ENCODE data around the gene GASK1A. TPM values are rescaled to one million over a fixed set of nuclear protein-coding genes. Genes with fewer than 3 reads are reported as not detected.

GASK1A gene
- total and polyA plus RNA-seq, 2 donors (not counting 1 experiment from before 2014, with no cell fraction given): 0.14 to 1.8 TPM

- no peak overlapping the region for H3K4me2 ChIP-seq (ENCODE audit: extremely low read depth, insufficient read depth, low read length)
- no peaks in the 10 kb centered on the region for H3K79me2 ChIP-seq (ENCODE audit: control insufficient read depth, insufficient read depth, low read length)
- no peaks in the 10 kb centered on the region for H3K9me3 ChIP-seq (ENCODE audit: control insufficient read depth, insufficient read depth, low read depth, low read length)
- no peak overlapping the region for H2AFZ ChIP-seq (ENCODE audit: low read length)
- DNase-seq (ENCODE audit: low read depth in 2 of 2): no peak
- H3K4me1 ChIP-seq (ENCODE audit: control insufficient read depth, extremely low read depth, insufficient read depth, low read length): no peaks in the 10 kb centered on the region
- TF ChIP-seq CTCF (conservative IDR thresholded peaks at IDR 0.05 in 1 of 2, IDR thresholded peaks at IDR 0.05 in 1 of 2; ENCODE audit: low read depth in 1 of 2, low read length in 2 of 2) (no peak), EZH2 (IDR thresholded peaks at IDR 0.05; ENCODE audit: low read length, missing control alignments) (no peak)
- H3K27ac ChIP-seq (ENCODE audit: insufficient read depth, low read length): no peak overlapping the region
- H3K9ac ChIP-seq (ENCODE audit: insufficient read depth, low read length): no peak overlapping the region
- no peaks in the 10 kb centered on the region for H3K36me3 ChIP-seq (ENCODE audit: control insufficient read depth, insufficient read depth, low read length)
- no peaks in the 10 kb centered on the region for H4K20me1 ChIP-seq (ENCODE audit: control insufficient read depth, extremely low read depth, insufficient read depth, low read length)
- H3K27me3 ChIP-seq (ENCODE audit: control insufficient read depth, insufficient read depth, low read length): no peaks in the 10 kb centered on the region
- H3K4me3 ChIP-seq (replicated peaks in 1 of 4; ENCODE audit: control extremely low read depth in 1 of 4, insufficient read depth in 1 of 4, low read depth in 3 of 4, low read length in 4 of 4): no peak overlapping the region
Measured at GRCh38 chr3:43014241-43014640, 35.1 kb downstream of the GASK1A start.

- H3K9ac ChIP-seq (ENCODE audit: insufficient read depth, low read length): no peak overlapping the region
Measured at GRCh38 chr3:43014956-43015355, 35.8 kb downstream of the GASK1A start.

GRCh38 chr3:43015572-43015971 is 36.5 kb downstream of the GASK1A start:
- Histone ChIP-seq H3K4me3 (replicated peaks in 1 of 4; ENCODE audit: control extremely low read depth in 1 of 4, insufficient read depth in 1 of 4, low read depth in 3 of 4, low read length in 4 of 4) (no peak overlapping the region), H3K79me2 (ENCODE audit: control insufficient read depth, insufficient read depth, low read length) (no peaks in the 10 kb centered on the region), H3K9me3 (ENCODE audit: control insufficient read depth, insufficient read depth, low read depth, low read length) (no peaks in the 10 kb centered on the region), H3K27ac (ENCODE audit: insufficient read depth, low read length) (no peak overlapping the region), H3K36me3 (ENCODE audit: control insufficient read depth, insufficient read depth, low read length) (no peaks in the 10 kb centered on the region), H3K4me1 (ENCODE audit: control insufficient read depth, extremely low read depth, insufficient read depth, low read length) (no peaks in the 10 kb centered on the region), H2AFZ (ENCODE audit: low read length) (no peak overlapping the region), H3K9ac (ENCODE audit: insufficient read depth, low read length) (no peak overlapping the region), H3K4me2 (ENCODE audit: extremely low read depth, insufficient read depth, low read length) (no peak overlapping the region), H4K20me1 (ENCODE audit: control insufficient read depth, extremely low read depth, insufficient read depth, low read length) (no peaks in the 10 kb centered on the region), H3K27me3 (ENCODE audit: control insufficient read depth, insufficient read depth, low read length) (no peaks in the 10 kb centered on the region)
- DNase-seq (ENCODE audit: low read depth in 2 of 2): no peak
- TF ChIP-seq EZH2 (IDR thresholded peaks at IDR 0.05; ENCODE audit: low read length, missing control alignments) (no peak), CTCF (conservative IDR thresholded peaks at IDR 0.05 in 1 of 2, IDR thresholded peaks at IDR 0.05 in 1 of 2; ENCODE audit: low read depth in 1 of 2, low read length in 2 of 2) (no peak)

More at GRCh38 chr3:43014956-43015355, 35.8 kb downstream of the GASK1A start:
- no peaks in the 10 kb centered on the region for H3K4me1 ChIP-seq (ENCODE audit: control insufficient read depth, extremely low read depth, insufficient read depth, low read length)
- H3K27me3 ChIP-seq (ENCODE audit: control insufficient read depth, insufficient read depth, low read length): no peaks in the 10 kb centered on the region
- H2AFZ ChIP-seq (ENCODE audit: low read length): no peak overlapping the region
- no peak for DNase-seq (ENCODE audit: low read depth in 2 of 2)
- TF ChIP-seq EZH2 (IDR thresholded peaks at IDR 0.05; ENCODE audit: low read length, missing control alignments) (no peak), CTCF (conservative IDR thresholded peaks at IDR 0.05 in 1 of 2, IDR thresholded peaks at IDR 0.05 in 1 of 2; ENCODE audit: low read depth in 1 of 2, low read length in 2 of 2) (no peak)
- H3K4me3 ChIP-seq (replicated peaks in 1 of 4; ENCODE audit: control extremely low read depth in 1 of 4, insufficient read depth in 1 of 4, low read depth in 3 of 4, low read length in 4 of 4): no peak overlapping the region
- H3K36me3 ChIP-seq (ENCODE audit: control insufficient read depth, insufficient read depth, low read length): no peaks in the 10 kb centered on the region
- H3K4me2 ChIP-seq (ENCODE audit: extremely low read depth, insufficient read depth, low read length): no peak overlapping the region
- no peaks in the 10 kb centered on the region for H4K20me1 ChIP-seq (ENCODE audit: control insufficient read depth, extremely low read depth, insufficient read depth, low read length)
- H3K79me2 ChIP-seq (ENCODE audit: control insufficient read depth, insufficient read depth, low read length): no peaks in the 10 kb centered on the region
- H3K9me3 ChIP-seq (ENCODE audit: control insufficient read depth, insufficient read depth, low read depth, low read length): no peaks in the 10 kb centered on the region
- no peak overlapping the region for H3K27ac ChIP-seq (ENCODE audit: insufficient read depth, low read length)

All from fibroblast of lung (primary cell).